Measurements from ENCODE around the gene LIN37. TPM values are rescaled to one million over a fixed set of nuclear protein-coding genes. Genes with fewer than 3 reads are reported as not detected.

Gene LIN37
- total RNA-seq, 1 donor, result 9.0 TPM

GRCh38 chr19:35712567-35713505, 35.5 kb upstream of the LIN37 start:
- no peak overlapping the region for H3K27ac ChIP-seq (ENCODE audit: low read depth, low read length)
- peak; percentile 35 for DNase-seq (ENCODE audit: insufficient read length, low spot score, missing footprints)
- peaks cover 10% of the 10 kb centered on the region for H3K4me1 ChIP-seq (ENCODE audit: insufficient read depth, low read length)
- H2AFZ ChIP-seq (ENCODE audit: low read length), result no peak overlapping the region
- no peak overlapping the region for H3K4me3 ChIP-seq (ENCODE audit: insufficient read depth, low read length)
- no peaks in the 10 kb centered on the region for H3K27me3 ChIP-seq (ENCODE audit: insufficient read depth, low read length)
- H3K36me3 ChIP-seq (ENCODE audit: insufficient read depth, low read length), result no peaks in the 10 kb centered on the region
- H4K20me1 ChIP-seq (ENCODE audit: insufficient read depth, low read length), result no peaks in the 10 kb centered on the region
- no peak for TF ChIP-seq CTCF (IDR thresholded peaks at IDR 0.05; ENCODE audit: extremely low read depth, low read depth, low read length)
- no peaks in the 10 kb centered on the region for H3K9me3 ChIP-seq (ENCODE audit: low read depth, low read length)
- H3K79me2 ChIP-seq (ENCODE audit: insufficient read depth, low read length), result peaks cover 4% of the 10 kb centered on the region
- H3K4me2 ChIP-seq (ENCODE audit: insufficient read depth, low read length), result no peak overlapping the region

- no peak overlapping the region for H3K4me3 ChIP-seq (ENCODE audit: insufficient read depth, low read length)
- no peak overlapping the region for H2AFZ ChIP-seq (ENCODE audit: low read length)
- H3K4me1 ChIP-seq (ENCODE audit: insufficient read depth, low read length), result peaks cover 10% of the 10 kb centered on the region
- peaks cover under 1% of the 10 kb centered on the region for H4K20me1 ChIP-seq (ENCODE audit: insufficient read depth, low read length)
- H3K36me3 ChIP-seq (ENCODE audit: insufficient read depth, low read length), result no peaks in the 10 kb centered on the region
- no peak overlapping the region for H3K27ac ChIP-seq (ENCODE audit: low read depth, low read length)
- no peaks in the 10 kb centered on the region for H3K9me3 ChIP-seq (ENCODE audit: low read depth, low read length)
- H3K27me3 ChIP-seq (ENCODE audit: insufficient read depth, low read length), result no peaks in the 10 kb centered on the region
- no peak for DNase-seq (ENCODE audit: insufficient read length, low spot score, missing footprints)
- peaks cover 8% of the 10 kb centered on the region for H3K79me2 ChIP-seq (ENCODE audit: insufficient read depth, low read length)
- no peak overlapping the region for H3K4me2 ChIP-seq (ENCODE audit: insufficient read depth, low read length)
- TF ChIP-seq CTCF (IDR thresholded peaks at IDR 0.05; ENCODE audit: extremely low read depth, low read depth, low read length), result no peak
These were observed 34.9 kb upstream of the LIN37 start for GRCh38 chr19:35713506-35713850.

- H3K4me1 ChIP-seq (ENCODE audit: insufficient read depth, low read length), result peaks cover 13% of the 10 kb centered on the region
- no peak for TF ChIP-seq CTCF (IDR thresholded peaks at IDR 0.05; ENCODE audit: extremely low read depth, low read depth, low read length)
- no peaks in the 10 kb centered on the region for H3K27me3 ChIP-seq (ENCODE audit: insufficient read depth, low read length)
- peaks cover 6% of the 10 kb centered on the region for H4K20me1 ChIP-seq (ENCODE audit: insufficient read depth, low read length)
- no peak overlapping the region for H3K4me2 ChIP-seq (ENCODE audit: insufficient read depth, low read length)
- no peaks in the 10 kb centered on the region for H3K9me3 ChIP-seq (ENCODE audit: low read depth, low read length)
- peak; percentile 60 for DNase-seq (ENCODE audit: insufficient read length, low spot score, missing footprints)
- no peak overlapping the region for H3K4me3 ChIP-seq (ENCODE audit: insufficient read depth, low read length)
- H3K27ac ChIP-seq (ENCODE audit: low read depth, low read length), result no peak overlapping the region
- no peaks in the 10 kb centered on the region for H3K36me3 ChIP-seq (ENCODE audit: insufficient read depth, low read length)
- no peak overlapping the region for H2AFZ ChIP-seq (ENCODE audit: low read length)
- peaks cover 13% of the 10 kb centered on the region for H3K79me2 ChIP-seq (ENCODE audit: insufficient read depth, low read length)
These were observed 34.4 kb upstream of the LIN37 start for GRCh38 chr19:35713904-35714495.
